Panc1 (cell line): ENCODE data around the gene PRKG1. TPM values are rescaled to one million over a fixed set of nuclear protein-coding genes. Genes with fewer than 3 reads are reported as not detected.

Experiments used
- ATAC-seq: fragments of 200-7000 bp; cut with Tn5 transposase; 2 replicates; pipeline ENCODE4 v1.9.1; 2020; ENCODE audit warnings: mild to moderate bottlenecking, moderate library complexity
- BruUV-seq: library from RNA; stranded (reverse); fragments of 400-500 nt; replicated peaks from 2 replicates; lab custom pipeline; 2021; lab: Mats Ljungman, UMichigan
- CTCF ChIA-PET: fragments of 300-600 bp; sonication (Branson Sonifier 250); formaldehyde crosslinking; loops from one replicate; lab custom pipeline; 2022; ENCODE audit warnings: antibody characterized with exemption; lab: Charles Lee
- POLR2A ChIA-PET: fragments of 300-600 bp; sonication (Branson Sonifier 250); formaldehyde crosslinking; loops from one replicate; lab custom pipeline; 2022; ENCODE audit warnings: antibody characterized with exemption; lab: Charles Lee
- DNase-seq: peaks from one replicate; pipeline ENCODE4 v3.0.0-alpha.2; 2010; ENCODE audit warnings: low read depth, low spot score
- H3K27ac ChIP-seq: 2 replicates; pipeline ENCODE4 v1.5.1; 2011; ENCODE audit warnings: mild to moderate bottlenecking, low read length, inconsistent platforms
- H3K27me3 ChIP-seq: fragments of 200-500 bp; sonication (Bioruptor generic); 2 replicates; pipeline ENCODE4 v1.6.0; 2014; ENCODE audit warnings: low read length, inconsistent platforms; ENCODE audit not compliant: control insufficient read depth, insufficient read depth
- H3K36me3 ChIP-seq: fragments of 200-500 bp; sonication (Bioruptor generic); 2 replicates; pipeline ENCODE4 v1.5.1; 2014; ENCODE audit warnings: inconsistent platforms, mild to moderate bottlenecking, low read length, moderate library complexity; ENCODE audit not compliant: control insufficient read depth, insufficient read depth
- H3K4me1 ChIP-seq: 2 replicates; pipeline ENCODE4 v1.5.1; 2011; ENCODE audit warnings: inconsistent platforms, mild to moderate bottlenecking, low read length, moderate library complexity; ENCODE audit not compliant: control insufficient read depth, insufficient read depth
- H3K4me3 ChIP-seq, 2 experiments: 2 replicates each; pipeline ENCODE4 v1.5.1; 2011 to 2012; ENCODE audit warnings: low read depth in 2 of 2, low read length in 2 of 2, mild to moderate bottlenecking in 2 of 2, inconsistent platforms in 1 of 2, moderate library complexity in 1 of 2
- H3K9me3 ChIP-seq: fragments of 200-500 bp; sonication (Bioruptor generic); 2 replicates; pipeline ENCODE4 v1.5.1; 2014; ENCODE audit warnings: low read depth, mild to moderate bottlenecking, inconsistent platforms, low read length, moderate library complexity; ENCODE audit not compliant: control insufficient read depth, insufficient read depth
- CTCF ChIP-seq: fragments of 450-650 bp; IDR thresholded peaks from 2 replicates; pipeline ENCODE4 v1.5.1; 2017; ENCODE audit warnings: mild to moderate bottlenecking
- POLR2AphosphoS5 ChIP-seq: IDR thresholded peaks from 2 replicates; pipeline ENCODE4 v1.6.1; 2012; ENCODE audit warnings: mild to moderate bottlenecking, low read depth, low read length, moderate library complexity
- REST ChIP-seq, 2 experiments: IDR thresholded peaks; 2 replicates each; pipeline ENCODE4 v1.6.1; 2011 to 2012; ENCODE audit warnings: low read depth in 2 of 2, control low read depth in 1 of 2, low read length in 1 of 2, mild to moderate bottlenecking in 1 of 2, moderate library complexity in 1 of 2; ENCODE audit not compliant: insufficient read depth in 1 of 2
- SIN3A ChIP-seq: IDR thresholded peaks from 2 replicates; pipeline ENCODE4 v1.6.1; 2012; ENCODE audit warnings: low read depth, mild to moderate bottlenecking, low read length, moderate library complexity, borderline replicate concordance; ENCODE audit not compliant: insufficient read depth
- TCF7L2 ChIP-seq: IDR thresholded peaks from 2 replicates; pipeline ENCODE4 v1.6.1; 2011; ENCODE audit warnings: mild to moderate bottlenecking, low read depth, low read length, inconsistent platforms
- in situ Hi-C: cut with HindIII; loops from 2 replicates; pipeline ENCODE4 v1.10.0; 2016; ENCODE audit warnings: low sequenced_read_pairs, low pct_unique_long_range_greater_than_20kb
- intact Hi-C: fragments of 100-400 bp; cut with micrococcal nuclease; formaldehyde crosslinking; loops from one replicate; pipeline ENCODE4 v1.10.0; 2022; ENCODE audit not compliant: unreplicated experiment
- total RNA-seq: library from RNA; stranded (reverse); gene quantifications from one replicate; pipeline ENCODE4 v1.2.1, GENCODE V29; 2021; ENCODE audit not compliant: unreplicated experiment

The PRKG1 gene
- total RNA-seq, 1 experiment from 2014 or later, result 0.92 TPM

- Histone ChIP-seq H3K4me3 (no peak overlapping the region), H3K36me3 (no peaks in the 10 kb centered on the region), H3K27me3 (no peaks in the 10 kb centered on the region), H3K9me3 (no peaks in the 10 kb centered on the region), H3K4me1 (no peaks in the 10 kb centered on the region), H3K27ac (no peak overlapping the region)
- intact Hi-C loops, result no loop called here
- no TSS peak for BruUV-seq
- TF ChIP-seq REST (IDR thresholded peaks at IDR 0.05; ENCODE audit: insufficient read depth in 1 of 2, low read depth in 2 of 2, low read length in 1 of 2) (no peak), POLR2AphosphoS5 (no peak), TCF7L2 (no peak), CTCF (no peak), SIN3A (no peak)
- ChIA-PET CTCF (no interaction called here), POLR2A (no interaction called here)
- in situ Hi-C loops, result no loop called here
- no peak for ATAC-seq
- DNase-seq, result no peak
Measured at GRCh38 chr10:51230887-51231585, 156.7 kb downstream of the PRKG1 start.

GRCh38 chr10:51231754-51232153 is 157.5 kb downstream of the PRKG1 start:
- ATAC-seq (no peak), DNase-seq (no peak)
- in situ Hi-C loops (no loop called here), intact Hi-C loops (no loop called here)
- no TSS peak for BruUV-seq
- H3K4me1 ChIP-seq, result no peaks in the 10 kb centered on the region
- H3K27me3 ChIP-seq, result no peaks in the 10 kb centered on the region
- no peak overlapping the region for H3K4me3 ChIP-seq
- ChIA-PET POLR2A (no interaction called here), CTCF (no interaction called here)
- no peaks in the 10 kb centered on the region for H3K36me3 ChIP-seq
- TF ChIP-seq TCF7L2 (no peak), SIN3A (no peak), CTCF (no peak), REST (IDR thresholded peaks at IDR 0.05; ENCODE audit: insufficient read depth in 1 of 2, low read depth in 2 of 2, low read length in 1 of 2) (no peak), POLR2AphosphoS5 (no peak)
- no peak overlapping the region for H3K27ac ChIP-seq
- no peaks in the 10 kb centered on the region for H3K9me3 ChIP-seq
